GM12892 (cell line): Measurements from ENCODE around the gene SLC6A9. TPM values are rescaled to one million over a fixed set of nuclear protein-coding genes. Genes with fewer than 3 reads are reported as not detected.
A peak's percentile ranks its signal among the peaks of the same experiment; 100 is the strongest.

ENCODE experiments used
- DNase-seq: peaks from one replicate; pipeline ENCODE4 v3.0.0; 2011; ENCODE audit not compliant: insufficient read length
- FAIRE-seq: peaks from 2 replicates; lab custom pipeline; 2011; peaks lifted over from hg19 to GRCh38; lab: Jason Lieb, UNC
- POLR2A ChIP-seq: IDR thresholded peaks from 2 replicates; pipeline ENCODE4 v1.6.1; 2011; ENCODE audit warnings: low read depth, low read length, control low read depth
- POLR2AphosphoS5 ChIP-seq: IDR thresholded peaks from 2 replicates; pipeline ENCODE4 v1.6.1; 2011; ENCODE audit warnings: low read depth, low read length, control low read depth
- TAF1 ChIP-seq: IDR thresholded peaks from 2 replicates; pipeline ENCODE4 v1.6.1; 2011; ENCODE audit warnings: low read depth, mild to moderate bottlenecking, control low read depth, low read length, borderline replicate concordance
- polyA plus RNA-seq: library from polyadenylated mRNA; unstranded; fragments of >200 nt; gene quantifications from one replicate; pipeline ENCODE4 v1.2.1, GENCODE V29; 2012; ENCODE audit warnings: missing spikeins, inconsistent platforms; ENCODE audit not compliant: missing spikeins

The SLC6A9 gene
- polyA plus RNA-seq = 0.47 TPM

DNA sequence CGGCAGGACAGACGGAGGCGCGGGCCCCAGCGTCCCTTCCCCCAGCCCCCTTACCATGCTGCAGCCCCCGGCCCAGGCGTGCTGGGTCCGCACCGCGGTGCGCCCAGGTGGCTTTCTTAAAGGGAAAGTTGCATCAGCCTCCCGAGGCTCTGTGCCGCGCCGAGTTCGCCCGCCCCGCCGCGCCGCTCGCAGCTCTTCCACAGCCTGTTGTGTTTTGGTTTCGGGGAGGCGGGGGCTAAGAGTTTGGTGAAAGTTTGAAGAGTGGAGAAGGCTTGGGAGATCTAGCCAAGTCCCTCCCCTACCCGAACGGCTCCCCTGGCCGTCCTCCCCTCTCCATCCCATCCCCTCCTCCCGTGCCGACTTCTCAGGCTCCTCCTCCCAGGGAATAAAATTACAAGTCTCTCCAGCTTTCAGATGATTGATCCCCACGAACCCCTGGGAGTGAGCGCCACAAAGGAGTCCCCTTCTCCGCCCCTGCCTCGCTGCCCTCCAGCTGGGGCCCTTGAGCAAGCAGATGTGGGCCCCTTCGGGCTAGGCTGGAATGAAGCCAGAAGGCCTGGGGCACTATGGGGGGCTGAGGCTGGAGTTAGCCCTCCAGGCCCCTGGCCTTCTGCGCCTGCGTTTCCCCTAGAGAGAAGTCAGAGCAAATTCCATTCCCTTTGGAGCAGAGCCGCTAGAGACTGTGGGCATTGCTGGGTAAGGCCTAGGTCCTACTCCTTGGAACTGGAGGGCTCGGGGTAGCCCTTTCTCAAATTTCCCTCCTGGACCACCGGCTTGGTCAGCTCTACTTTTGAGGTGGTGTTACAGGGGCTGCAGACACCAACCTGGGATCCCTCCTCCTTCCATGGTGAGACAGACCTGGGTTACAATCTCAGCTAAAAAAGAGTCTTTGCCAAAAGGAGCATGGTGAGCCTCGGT, at the start of gene SLC6A9:
TSS of gene SLC6A9 (minus strand) at position 211 of the 918 bp plus-strand sequence. CDS start 7,185 bp downstream, outside the sequence.
- no peak for TF ChIP-seq POLR2A
- no peak for TF ChIP-seq POLR2AphosphoS5
- TF ChIP-seq TAF1 = no peak
- FAIRE-seq = no peak
- DNase-seq = no peak

DNA sequence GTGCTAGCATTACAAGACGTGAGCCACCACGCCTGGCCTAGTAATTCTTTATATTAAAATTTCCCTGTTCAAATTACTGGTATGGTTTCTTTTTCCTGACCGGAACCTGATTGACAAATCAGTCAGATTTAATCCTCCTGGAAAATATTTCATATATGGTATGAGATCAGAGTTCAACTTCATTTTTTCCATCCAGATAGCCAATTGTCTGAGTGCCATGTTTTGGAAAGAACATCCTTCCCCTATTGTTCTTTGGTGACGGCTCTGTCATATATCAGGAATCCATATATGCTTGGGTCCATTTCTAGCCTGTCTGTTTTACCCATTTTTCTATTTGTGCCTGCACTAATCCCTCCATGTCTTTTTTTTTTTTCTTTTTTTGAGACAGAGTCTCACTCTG, 48.3 kb upstream of the SLC6A9 start:
- no peak for DNase-seq
- no peak for TF ChIP-seq TAF1
- TF ChIP-seq POLR2A = no peak
- FAIRE-seq = no peak

DNA sequence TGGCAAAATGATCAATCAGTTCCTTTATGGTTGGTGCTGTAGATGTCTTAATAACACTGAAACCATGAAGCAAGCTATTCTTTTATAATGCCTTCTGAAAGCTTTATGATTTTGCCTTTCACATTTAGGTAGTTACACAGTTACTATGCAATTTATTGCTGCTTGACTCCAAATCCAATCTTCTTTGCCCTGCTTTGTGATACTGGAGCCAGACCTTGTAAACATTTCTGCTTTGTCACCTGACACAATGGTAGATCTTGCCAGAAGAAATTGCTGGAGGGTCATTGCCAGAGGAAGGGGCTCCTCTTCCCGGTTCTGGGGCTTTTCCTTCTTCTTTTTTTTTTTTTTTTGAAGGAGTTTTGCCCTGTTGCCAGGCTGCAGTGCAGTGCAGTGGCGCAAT, 46.8 kb upstream of the SLC6A9 start:
- no peak for DNase-seq
- no peak for FAIRE-seq

DNA sequence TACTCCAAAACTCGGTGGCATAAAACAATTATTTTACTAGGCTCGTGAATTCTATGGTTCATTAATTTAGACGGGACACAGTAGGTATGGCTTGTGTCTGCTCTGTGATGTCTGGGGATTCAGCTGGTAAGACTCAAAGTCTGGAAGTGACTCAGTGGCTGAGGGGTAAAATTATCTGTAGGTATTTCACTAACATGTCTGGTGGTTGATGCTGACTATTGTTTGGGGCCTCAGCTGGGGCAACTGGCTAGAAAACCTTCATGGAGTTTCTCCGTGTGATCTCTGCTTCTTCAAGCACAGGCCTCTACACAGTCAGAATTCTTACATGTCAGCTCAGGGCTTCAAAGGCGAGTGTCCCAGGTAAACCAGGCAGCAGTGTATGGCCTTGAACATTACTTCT, 46.2 kb upstream of the SLC6A9 start:
- TF ChIP-seq TAF1 = no peak
- TF ChIP-seq POLR2A = no peak
- no peak for TF ChIP-seq POLR2AphosphoS5
- DNase-seq = no peak
- FAIRE-seq = no peak

More for the DNA sequence above, 46.8 kb upstream of the SLC6A9 start:
- TF ChIP-seq TAF1 = no peak
- no peak for TF ChIP-seq POLR2A
- no peak for TF ChIP-seq POLR2AphosphoS5

DNA sequence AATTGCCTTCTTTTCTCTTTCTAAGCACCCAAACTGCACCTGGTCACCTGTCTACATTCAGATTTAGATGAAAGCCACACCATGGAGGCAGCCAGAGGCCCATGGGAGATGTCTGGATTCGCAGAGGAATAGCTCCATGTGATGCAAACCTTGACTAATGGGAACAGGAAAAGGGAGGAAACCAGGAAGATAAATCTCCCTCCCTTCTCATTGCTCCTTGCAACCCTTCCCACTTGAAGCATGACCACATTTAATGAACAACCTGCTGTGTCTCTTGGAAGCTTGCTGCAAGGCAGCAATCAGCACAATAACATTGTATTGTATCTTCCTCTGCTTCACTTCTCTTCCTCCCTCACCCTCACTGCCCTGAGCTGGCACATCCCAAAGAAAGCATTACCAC, 44.8 kb upstream of the SLC6A9 start:
- no peak for TF ChIP-seq TAF1
- no peak for DNase-seq
- no peak for FAIRE-seq

DNA sequence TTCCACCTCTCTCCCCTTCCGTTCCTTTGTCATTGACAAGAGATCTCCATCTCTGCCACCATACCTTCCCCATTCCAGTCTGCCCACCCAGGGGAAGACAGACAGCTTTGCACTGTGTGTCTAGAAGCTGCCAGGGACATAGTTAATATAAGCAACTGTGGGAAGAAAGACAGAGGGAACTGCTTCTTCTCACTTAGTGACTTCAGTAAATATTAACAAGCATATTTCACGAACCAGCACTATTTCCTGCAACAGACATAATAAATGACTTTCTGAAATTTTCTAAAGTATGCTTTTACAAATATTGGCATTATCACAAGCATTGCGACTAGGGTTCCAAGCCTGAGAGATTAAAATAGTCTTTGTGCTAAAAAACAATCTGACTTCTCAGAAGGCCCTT, 43.2 kb upstream of the SLC6A9 start:
- DNase-seq (no peak), FAIRE-seq (no peak)
- no peak for TF ChIP-seq POLR2AphosphoS5

DNA sequence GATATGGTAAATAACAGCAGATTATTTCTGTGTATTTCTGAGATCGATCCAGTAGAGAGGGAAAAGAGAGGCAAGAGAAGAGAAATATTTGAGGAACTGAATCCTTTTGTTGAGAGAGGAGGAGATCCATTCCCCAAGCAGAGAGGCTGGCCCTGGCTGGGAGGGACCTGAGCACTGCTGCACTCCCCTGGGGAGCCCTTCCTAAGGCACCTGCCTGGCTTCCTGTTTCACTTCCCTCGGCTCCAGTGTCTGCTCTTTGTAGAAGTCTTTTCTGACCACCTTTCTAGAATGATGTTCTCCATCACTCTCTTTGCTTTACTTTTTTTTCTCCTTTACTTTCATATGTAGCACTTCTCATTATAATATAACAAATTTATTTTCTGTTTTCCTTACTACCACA, 42.3 kb upstream of the SLC6A9 start:
- peak; percentile 21 for FAIRE-seq
- DNase-seq = no peak
- TF ChIP-seq TAF1 (no peak), POLR2A (no peak), POLR2AphosphoS5 (no peak)

DNA sequence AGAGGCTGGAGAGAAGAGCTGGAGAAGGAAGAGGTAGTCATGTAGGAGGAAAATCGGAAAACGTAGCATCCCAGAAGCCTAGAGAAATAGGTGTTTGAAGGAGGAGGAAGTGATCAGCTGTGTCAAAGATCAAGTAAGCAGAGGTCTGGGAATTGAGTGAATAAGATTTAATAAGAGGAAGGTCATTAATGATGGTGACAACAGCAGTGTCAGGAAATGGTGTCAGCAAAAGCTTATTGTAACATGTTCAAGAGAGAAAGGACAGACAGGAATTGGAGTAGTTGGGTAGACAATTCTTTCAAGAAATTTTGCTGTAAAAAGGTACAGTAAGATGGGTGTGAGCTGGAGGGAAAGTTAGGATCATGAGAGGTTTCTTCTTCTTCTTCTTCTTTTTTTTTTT, 41.6 kb upstream of the SLC6A9 start:
- TF ChIP-seq POLR2AphosphoS5 (no peak), TAF1 (no peak), POLR2A (no peak)
- no peak for FAIRE-seq

DNA sequence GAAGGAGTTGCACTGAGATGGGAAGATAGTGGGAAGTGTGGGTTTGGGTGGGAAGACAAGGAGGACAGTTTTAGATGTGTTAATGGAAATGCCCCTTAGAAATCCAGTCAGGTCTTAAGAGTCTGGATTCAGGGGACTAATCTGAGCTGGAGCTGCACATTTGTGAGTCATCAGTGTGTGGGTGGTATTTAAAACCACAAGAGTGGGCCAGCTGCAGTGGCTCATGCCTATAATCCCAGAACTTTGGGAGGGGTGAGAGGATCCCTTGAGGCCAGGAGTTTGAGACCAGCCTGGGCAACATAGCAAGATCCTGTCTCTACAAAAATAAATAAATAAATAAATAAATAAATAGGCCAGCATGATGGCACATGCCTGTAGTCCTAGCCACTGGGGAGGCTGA, 40.9 kb upstream of the SLC6A9 start:
- no peak for DNase-seq
- TF ChIP-seq POLR2A (no peak), TAF1 (no peak), POLR2AphosphoS5 (no peak)
- FAIRE-seq = no peak

More for the DNA sequence above, 41.6 kb upstream of the SLC6A9 start:
- no peak for DNase-seq

DNA sequence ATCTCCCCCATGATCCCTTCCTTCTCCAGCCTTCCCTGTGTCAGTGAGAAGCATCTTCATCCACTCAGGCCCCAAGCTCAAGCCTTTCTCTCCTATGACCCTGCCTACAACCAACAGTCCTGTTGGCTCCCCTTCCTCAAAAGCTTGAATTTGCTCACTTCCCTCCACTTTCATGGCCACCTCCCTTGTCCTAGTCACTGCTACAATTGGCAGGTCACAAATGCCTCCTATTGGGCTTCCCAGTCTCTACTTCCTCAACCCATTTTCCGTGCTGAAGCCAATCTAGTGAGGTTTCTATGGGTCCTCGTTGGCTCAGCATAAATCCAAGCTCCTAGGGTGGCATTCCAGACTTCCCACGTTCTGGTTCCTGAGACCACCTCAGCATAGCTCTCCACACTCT, 40.2 kb upstream of the SLC6A9 start:
- FAIRE-seq (no peak), DNase-seq (no peak)
- TF ChIP-seq POLR2AphosphoS5 (no peak), TAF1 (no peak), POLR2A (no peak)

DNA sequence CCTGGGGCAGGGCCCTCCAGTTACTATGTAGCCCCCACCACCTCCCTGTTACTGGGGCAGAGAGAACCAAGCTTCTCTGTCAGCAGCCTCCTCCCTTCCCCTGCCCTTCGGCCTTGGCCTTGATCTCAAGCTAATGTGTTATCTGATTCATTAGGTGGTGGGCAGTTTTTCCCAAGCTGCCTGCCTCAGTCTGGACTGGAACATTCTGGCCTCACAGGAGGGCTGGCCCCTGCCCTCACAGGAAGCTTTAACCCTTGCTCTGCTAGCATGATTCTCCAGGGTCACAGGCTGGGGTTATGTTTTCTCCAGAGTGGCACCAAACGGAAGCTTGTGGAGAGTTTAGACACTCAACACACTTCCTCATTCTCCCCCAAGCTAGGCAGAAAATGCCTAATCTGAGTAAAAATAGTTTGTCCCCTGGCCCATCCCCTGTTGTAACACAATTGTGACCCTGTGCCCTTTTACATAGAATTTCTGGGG, 37.2 kb upstream of the SLC6A9 start:
- no peak for TF ChIP-seq POLR2AphosphoS5
- TF ChIP-seq POLR2A = 0 out of 2 replicates have a peak, but pooled peaks have one; percentile 20
- no peak for TF ChIP-seq TAF1
- DNase-seq (peak; percentile 33), FAIRE-seq (peak; percentile 92)
